GM19397 (cell line): Measurements from ENCODE around the gene RSRC2.
"Not testable (repeated sequence)": the region's sequence is repeated elsewhere in the genome, so short reads cannot be mapped to it uniquely, and the experiment has no call there.

Source experiments
- ATAC-seq: cut with Tn5 transposase; IDR thresholded peaks from one replicate; pipeline ENCODE4 v1.9.1; 2021; ENCODE audit warnings: mild to moderate bottlenecking, moderate library complexity; ENCODE audit not compliant: unreplicated experiment

The RSRC2 gene

DNA sequence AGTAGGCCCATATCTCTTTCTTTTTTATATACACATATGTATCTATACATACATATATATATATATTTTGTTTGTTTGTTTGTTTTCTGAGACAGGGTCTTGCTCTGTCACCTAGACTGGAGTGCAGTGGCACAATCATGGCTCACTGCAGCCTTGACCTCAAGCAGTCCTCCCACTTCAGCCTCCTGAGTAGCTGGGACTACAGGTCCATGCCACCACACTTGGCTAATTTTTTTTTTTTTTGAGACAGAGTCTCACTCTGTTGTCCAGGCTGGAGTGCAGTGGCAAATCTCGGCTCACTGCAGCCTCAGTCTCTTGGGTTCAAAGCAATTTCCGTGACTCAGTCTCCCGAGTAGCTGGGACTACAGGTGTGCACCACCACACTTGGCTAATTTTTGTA lies 38.9 kb downstream of the RSRC2 start:
- not testable (repeated sequence) for ATAC-seq

DNA sequence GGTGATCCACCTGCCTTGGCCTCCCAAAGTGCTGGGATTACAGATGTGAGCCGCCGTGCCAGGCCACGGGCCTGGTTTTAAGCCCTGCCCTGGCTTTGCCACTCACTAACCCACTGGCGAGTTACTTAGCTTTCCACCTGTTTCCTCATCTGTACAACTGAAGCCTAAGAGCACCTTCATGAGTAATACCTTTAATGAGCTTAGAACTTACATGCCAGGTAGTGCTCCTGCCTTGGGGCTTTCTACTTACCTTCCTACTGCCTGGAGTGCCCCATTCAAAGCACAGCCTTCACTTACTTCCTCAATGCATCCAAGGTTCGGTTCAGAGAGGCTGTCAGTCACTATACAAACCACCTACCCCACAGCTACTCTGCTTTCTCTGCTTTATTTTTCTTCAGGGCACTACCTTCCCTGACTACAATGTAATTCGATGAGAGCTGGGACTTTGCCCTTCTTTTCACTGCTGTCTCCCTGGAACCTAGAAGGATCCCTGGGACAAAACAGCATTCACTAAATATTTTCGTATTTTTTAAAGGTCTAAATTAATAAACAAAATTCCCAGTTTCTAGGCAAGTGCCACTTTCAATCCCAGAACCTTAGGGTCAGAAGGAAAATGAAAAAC lies 39.8 kb downstream of the RSRC2 start:
- no peak for ATAC-seq

DNA sequence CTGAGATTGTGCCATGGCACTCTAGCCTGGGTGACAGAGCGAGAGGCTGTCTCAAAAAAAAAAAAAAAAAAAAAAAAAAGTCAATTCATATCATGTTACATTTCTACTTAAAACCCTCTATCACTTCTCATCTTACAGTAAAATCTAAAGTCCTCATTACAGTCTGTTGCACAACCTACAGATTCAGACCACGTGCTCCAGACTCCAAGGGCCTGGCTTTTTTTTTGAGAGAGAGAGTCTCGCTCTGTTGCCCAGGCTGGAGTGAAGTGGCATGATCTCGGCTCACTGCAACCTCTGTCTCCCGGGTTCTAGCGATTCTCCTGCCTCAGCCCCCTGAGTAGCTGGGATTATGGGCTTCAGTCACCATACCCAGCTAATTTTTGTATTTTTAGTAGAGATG lies 40.4 kb downstream of the RSRC2 start:
- not testable (repeated sequence) for ATAC-seq

DNA sequence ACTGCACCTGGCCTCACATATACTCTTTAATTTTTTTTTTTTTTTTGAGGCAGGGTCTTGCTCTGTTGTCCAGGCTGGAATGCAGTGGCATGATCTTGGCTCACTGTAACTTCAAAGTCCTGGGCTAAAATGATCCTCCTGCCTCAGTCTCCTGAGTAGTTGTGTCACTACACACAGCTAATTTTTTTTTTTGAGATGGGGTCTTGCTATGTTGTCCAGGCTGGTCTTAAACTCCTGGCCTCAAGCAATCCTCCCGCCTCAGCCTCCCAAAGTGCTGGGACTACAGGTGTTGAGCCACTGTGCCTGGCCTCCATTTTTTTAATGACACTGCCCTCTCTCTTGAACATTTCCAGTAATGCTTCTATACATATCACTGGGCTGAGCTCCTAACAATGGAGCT lies 42.4 kb downstream of the RSRC2 start:
- not testable (repeated sequence) for ATAC-seq

DNA sequence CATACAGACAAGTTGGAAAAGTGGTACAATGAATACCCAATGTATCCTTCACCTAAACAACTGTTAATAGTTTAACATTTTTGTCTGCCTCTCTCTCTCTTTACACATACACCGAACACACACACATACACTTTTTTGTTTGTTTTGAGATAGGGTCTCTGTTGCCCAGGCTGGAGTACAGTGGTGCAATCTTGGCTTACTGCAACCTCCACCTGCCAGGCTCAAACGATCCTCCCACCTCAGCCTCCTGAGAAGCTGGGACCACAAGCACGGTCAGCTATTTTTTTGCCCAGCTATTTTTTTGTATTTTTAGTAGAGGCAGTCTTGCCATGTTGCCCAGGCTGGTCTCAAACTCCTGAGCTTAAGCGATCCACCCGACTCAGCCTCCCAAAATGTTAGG lies 42.8 kb downstream of the RSRC2 start:
- no peak for ATAC-seq

DNA sequence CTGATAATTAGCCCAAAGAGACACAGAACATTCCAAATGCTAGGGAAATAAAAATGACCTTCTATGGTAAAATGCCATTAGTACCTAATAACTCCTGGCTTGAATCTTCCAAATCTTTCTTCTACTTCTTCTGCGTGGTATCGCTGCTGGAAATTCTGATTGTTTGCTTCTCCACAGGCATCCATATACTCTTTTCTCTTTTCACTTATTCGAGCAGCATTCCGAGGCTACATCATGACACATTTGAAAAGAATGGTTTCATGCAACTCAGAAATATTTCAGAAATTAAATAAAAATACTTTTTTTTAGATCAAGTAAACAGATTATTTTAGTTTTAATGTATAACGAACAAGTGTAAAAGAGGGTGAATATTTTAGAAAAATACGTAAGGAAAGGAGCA lies 44.9 kb downstream of the RSRC2 start:
- ATAC-seq, result no peak

DNA sequence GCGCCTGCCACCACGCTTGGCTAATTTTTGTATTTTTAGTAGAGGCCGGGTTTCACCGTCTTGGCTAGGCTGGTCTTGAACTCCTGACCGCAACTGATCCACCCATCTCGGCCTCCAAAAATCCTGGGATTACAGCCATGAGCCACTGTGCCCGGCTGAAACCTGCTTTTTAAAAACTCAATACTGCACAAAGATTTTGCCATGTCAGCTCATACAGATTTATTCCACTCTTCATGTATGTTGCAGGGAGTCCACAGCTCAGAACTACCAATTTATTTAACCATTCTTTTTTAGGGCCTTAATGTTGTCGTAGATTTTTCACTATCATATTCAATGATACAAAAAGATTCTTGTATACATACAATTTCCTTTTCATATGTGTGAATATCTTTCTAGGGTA lies 46.0 kb downstream of the RSRC2 start:
- ATAC-seq, result no peak

DNA sequence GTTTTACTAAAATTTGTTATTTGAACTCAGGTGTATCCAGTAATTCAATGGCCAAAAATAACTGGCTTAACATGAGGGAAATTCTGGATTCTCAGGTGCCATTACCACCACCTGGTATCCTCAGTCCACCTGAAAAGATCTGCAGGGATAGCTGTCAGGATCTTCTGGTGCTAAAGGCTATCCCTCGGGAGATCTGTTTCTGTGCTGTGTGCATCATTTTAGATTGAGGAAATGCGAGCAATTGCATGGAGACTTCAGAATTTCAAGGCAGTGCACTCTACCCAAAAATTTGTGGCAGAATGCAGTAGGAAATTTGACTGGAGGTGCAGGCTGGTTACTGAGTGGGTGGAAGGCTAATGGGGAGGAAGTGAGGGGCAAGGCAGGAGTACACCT lies 52.4 kb downstream of the RSRC2 start:
- ATAC-seq, result no peak

DNA sequence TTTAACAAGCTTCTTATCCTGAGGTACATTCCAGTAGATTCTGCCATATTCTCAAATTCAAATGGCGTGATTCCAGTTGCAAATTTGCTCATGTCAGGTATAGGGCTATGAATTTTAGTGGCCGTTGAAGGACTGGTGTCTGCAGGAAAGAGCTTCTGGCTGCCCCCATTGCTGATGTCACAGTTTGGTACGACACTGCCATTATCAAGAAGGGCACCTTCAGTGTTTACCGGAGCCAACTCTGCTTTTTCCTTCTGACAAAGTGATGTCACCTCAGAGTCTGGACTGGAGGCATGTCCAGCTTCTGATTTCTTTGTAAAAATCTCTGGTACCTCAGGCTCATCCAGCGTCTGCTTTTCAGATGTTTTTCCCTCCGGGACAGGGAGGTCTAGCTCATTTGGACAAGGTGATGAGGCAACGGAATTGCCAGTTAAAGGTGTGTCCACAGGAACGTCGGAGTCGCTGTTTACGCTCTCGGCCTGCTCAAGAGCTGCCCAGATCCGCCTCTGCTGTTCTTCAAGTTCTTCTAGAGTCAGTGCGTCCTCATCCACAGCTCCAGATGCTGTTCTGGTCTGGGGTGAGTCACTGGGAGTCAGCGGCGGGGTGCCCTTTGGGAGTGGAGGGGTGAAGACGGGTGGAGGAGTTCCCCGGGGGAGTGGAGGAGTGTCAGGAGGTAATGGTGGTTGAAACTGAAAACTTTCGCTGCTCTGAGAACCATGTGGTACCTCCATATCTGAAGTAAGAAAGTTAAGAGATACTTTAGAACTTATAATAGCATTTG lies 53.0 kb downstream of the RSRC2 start:
- no peak for ATAC-seq

DNA sequence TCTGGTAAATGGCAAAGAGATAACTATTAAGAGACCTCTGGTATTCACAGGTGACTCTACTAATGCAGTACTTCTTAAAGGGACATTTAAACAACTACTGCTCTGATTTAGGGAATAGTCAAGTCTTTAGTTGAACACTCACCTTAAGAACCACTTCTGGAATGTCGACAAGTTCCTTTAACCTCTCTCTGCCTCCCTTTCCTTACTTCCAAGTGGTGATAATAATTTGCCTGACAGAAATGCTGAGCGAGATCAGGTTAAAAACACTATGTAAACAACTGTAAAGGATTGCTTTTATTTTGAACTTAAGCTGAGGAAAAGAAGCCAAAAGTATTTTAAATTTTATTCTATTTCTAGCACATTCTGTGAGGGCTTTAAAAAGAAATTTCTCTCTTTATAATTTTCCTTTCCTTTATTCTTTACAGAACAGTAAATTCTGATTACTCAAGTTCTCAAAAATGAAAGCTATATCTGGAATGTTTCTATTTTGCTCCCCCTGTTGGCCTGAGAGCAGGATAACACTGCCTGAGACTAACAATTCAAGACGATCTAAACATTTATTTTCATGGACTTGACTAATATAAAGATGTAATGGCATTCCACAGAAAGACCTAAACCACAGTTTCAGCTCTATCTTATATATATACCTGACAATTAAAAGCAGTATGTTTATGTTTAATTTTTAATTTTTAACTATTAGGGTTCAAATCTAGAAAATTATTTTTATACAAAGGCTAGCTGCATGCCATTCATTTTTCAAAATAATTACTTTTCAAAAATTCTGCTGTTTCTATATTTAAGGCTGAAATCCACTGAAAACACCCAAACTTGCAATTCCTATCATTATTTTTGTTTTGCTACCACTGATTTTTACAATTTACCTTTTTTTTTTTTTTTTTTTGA lies 55.2 kb downstream of the RSRC2 start:
- no peak for ATAC-seq

DNA sequence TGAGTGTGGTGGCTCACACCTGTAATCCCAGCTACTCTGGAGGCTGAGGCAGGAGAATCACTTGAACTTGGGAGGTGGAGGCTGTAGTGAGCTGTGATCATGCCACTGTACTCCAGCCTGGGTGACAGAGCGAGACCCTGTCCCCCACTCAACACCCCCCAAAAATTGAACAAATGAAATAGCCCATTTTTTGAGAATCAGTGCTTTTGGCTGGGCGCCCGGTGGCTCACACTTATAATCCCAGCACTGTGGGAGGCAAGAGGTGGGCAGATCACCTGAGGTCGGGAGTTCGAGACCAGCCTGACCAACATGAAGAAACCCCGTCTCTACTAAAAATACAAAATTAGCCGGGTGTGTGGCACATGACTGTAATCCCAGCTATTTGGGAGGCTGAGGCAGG lies 56.2 kb downstream of the RSRC2 start:
- not testable (repeated sequence) for ATAC-seq

DNA sequence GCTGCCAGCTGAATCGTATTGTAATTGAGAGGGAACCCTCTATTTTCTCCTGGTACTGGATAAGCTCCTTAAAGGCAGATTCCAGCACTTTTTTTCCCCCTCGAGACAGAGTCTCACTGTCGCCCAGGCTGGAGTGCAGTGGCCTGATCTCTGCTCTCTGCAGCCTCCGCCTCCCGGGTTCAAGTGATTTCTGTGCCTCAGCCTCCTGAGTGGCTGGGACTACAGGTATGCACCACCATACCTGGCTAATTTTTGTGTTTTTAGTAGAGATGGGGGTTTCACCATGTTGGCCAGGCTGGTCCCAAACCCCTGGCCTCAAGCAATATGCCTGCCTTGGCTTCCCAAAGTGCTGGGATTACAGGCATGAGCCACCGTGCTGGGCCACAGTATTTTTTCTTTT lies 56.9 kb downstream of the RSRC2 start:
- not testable (repeated sequence) for ATAC-seq

DNA sequence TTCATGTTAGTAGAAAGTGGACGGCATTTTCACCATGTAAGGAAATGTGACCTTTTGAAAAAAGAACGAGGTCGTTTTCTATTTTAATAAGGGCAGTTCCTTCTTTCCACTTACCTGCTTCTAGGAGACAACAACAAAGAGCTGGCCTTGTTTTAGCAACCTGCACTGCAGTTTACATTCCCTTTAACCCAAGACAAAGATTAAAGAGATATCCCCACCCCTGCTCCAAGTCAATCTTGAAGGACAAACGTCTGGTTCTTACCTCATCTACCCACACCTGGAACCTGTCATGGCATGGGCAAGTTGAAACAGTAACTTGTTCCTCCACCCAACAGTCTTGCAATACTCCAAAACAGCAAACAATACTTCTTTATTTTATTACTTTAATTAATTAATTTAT lies 58.8 kb downstream of the RSRC2 start:
- no peak for ATAC-seq

DNA sequence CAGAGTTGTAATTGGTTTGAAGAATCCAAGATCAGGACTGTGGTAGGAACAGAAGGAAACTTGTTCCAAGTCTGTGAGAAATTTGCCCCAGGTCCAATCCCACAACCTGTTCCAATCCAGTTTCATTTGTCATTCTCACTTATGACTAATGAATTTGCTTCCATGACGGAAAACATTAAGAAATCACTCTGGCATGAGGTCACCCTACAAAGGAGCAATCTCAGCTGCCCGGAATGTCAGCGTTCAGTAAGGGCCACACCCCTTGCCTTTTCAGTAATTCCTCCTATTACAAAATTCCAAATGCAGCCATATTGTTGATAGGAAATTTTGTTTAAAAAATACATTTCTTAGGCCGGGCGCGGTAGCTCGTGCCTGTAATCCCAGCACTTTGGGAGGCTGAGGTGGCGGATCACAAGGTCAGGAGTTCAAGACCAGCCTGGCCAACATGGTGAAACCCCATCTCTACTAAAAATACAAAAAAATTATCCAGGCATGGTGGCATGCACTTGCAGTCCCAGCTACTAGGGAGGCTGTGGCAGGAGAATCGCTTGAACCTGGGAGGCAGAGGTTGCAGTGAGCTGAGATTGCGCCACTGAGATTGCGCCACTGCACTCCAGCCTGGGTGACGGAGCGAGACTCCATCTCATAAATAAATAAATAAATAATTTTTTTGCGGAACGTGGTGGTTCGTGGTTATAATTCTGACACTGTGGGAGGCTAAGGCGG lies 62.3 kb downstream of the RSRC2 start:
- ATAC-seq, result not testable (repeated sequence)

DNA sequence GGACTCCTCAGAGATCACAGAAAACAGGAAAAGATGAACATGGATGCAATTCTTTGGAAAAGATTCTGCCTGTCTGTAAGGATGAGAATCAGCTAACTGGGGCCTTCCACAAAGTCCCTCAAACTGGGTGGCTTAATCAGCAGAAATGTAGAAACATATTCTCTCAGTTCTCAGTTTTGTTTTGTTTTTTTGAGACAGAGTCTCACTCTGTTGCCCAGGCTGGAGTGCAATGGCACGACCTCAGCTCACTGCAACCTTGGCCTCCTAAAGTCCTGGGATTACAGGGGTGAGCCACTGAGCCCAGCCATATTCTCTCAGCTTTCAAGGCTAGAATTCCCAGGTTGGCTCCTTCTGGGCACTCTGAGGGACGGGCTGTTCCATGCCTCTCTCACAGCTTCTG lies 66.1 kb downstream of the RSRC2 start:
- no peak for ATAC-seq

DNA sequence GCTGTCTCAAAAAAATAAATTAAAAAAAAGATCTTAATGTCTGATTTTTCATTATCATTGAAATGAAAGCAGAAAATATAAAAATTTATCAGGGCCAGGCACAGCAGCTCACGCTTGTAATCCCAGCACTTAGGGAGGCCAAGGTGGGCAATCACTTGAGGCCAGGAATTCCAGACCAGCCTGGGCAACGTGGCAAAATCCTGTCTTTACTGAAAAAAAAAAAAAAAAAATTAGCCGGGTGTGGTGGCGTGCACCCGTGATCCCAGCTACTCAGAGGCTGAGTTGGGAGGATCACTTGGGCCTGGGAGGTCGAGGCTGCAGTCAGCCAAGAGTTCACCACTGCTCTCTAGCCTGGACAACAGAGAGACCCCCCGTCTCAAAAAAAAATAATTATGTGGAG lies 66.7 kb downstream of the RSRC2 start:
- no peak for ATAC-seq

DNA sequence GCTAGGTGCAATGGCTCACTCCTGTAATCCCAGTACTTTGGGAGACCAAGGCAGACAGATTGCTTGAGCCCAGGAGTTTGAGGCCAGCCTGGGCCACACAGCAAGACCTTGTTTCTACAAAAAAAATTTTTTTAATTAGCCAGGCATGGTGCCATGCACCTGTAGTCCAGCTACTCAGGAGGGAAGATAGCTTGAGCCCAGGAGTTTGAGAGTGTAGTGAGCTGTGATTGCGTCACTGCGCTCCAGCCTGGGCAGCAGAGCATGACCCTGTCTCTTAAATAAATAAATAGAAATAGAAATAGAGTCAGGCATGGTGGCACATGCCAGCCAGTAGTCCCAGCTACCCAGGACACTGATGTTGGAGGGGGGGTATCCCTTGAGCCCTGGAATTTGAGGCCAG lies 67.5 kb downstream of the RSRC2 start:
- no peak for ATAC-seq

DNA sequence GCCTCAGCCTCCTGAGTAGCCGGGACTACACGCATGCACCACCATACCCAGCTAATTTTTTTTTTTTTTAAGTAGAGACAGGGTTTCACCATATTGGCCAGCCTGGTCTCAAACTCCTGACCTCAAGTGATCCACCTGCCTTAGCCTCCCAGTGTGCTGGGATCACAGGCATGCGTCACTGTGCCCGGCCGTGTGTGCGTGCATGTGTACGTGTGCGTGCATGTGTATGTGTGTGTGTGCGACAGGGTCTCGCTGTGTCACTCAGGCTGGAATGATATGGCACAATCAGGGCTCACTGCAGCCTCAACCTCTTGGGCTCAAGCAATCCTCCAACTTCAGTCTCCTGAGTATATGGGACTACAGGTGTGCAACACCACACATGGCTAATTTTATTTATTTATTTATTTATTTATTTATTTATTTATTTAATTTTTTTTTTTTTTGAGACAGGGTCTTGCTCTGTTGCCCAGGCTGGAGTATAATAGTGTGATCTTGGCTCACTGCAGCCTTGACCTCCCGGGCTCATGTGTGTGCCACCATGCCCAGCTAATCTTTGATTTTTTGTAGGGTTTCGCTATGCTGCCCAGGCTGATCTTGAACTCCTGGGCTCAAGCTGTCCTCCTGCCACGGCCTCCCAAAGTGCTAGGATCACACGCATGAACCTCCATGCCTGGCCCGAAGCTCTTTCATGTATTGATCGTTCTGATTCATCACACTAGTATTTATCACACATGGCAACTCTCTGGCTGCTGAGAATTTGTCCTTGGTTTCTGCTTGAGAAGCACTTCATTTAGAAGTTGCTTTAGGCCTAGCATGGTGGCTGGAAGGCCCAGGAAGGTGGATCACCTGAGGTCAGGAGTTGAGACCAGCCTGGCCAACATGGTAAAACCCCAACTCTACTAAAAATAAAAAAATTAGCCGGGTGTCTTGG lies 68.4 kb downstream of the RSRC2 start:
- no peak for ATAC-seq

DNA sequence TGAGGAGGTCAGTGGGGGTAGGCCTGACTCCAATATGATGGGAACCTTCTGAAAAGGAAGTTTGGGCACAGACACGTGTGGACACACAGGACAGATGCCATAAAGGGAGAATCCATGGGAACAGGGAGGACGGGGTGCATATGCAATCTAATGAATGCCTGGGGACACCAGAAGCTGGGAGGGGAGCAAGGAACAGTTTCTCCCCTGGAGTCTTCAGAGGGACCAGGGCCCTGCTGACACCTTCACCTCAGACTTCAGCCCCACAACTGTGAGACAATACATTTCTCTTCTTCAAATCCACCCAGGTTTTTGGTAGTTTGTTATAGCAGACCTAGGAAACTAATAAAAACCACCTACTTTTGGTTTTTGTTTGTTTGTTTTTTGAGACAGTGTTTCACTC lies 69.1 kb downstream of the RSRC2 start:
- ATAC-seq, result no peak

DNA sequence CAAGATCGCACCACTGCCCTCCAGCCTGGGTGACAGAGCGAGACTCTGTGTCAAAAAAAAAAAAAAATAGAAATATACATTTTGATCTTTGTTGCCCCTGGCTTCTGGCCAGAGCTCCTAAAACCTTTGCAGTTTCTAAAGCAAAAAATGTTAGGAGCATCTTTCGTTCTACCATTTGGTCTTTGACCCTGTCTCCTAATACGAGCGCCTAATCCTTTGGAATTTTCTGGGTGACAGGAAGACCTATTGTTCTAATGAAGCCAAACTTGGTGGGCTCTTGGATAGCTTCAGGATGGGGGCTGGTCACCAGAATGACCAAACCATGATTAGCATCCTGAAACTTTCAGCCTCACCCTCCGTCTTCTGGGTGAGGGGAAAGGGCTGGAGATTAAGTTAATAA lies 72.0 kb downstream of the RSRC2 start:
- ATAC-seq, result no peak
